GM12872 (cell line): ENCODE data around the gene DCC.

Experiments
- CTCF ChIP-seq: IDR thresholded peaks from 3 replicates; pipeline ENCODE4 v1.5.1; 2011; ENCODE audit warnings: low read depth, mild to moderate bottlenecking, low read length, moderate library complexity; ENCODE audit not compliant: insufficient read depth

The DCC gene

GRCh38 chr18:52376104-52376503 is 36.1 kb downstream of the DCC start:
- no peak for TF ChIP-seq CTCF

DNA sequence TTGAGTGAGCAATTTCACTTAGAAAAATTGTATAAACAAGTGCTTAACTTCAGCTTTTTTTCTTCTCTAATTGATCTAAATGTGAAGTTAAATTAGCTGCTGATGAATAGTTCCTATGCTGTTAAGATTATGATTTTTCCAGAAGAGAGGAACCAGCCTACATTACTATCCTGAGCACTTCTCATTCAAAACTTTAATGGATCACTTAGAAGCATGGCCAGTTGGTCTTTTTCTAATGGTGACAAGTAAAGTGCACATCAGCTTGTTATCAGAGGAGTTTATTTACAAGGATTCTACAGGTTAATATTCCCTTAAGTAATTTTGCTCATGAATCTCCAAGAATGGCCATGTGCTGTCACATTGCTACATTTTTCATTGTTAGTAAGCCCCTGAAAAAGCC is 37.1 kb downstream of the DCC start:
- TF ChIP-seq CTCF: no peak

GRCh38 chr18:52386306-52386705 is 46.3 kb downstream of the DCC start:
- TF ChIP-seq CTCF: no peak

DNA sequence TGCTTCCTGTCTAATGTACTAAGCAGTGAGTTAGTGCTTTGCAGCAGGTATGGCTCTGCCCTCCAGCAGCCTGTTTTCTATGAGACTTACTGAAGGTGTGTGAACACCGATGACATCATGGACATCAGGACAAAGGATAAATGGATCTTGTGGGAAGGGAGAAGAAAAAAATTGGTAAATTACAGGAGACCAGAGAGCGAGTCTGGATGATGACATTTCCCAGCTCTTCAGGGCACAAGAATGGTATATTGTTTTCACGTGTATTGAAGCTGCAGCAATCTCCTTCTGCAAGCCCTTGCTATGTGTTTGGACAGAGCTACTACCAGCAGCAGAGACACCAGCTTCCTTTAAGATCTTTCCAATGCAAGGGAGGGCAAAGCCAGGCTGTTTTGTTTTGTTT is 47.2 kb downstream of the DCC start:
- no peak for TF ChIP-seq CTCF

- TF ChIP-seq CTCF: no peak
Measured at GRCh38 chr18:52391810-52392559, 52.0 kb downstream of the DCC start.

DNA sequence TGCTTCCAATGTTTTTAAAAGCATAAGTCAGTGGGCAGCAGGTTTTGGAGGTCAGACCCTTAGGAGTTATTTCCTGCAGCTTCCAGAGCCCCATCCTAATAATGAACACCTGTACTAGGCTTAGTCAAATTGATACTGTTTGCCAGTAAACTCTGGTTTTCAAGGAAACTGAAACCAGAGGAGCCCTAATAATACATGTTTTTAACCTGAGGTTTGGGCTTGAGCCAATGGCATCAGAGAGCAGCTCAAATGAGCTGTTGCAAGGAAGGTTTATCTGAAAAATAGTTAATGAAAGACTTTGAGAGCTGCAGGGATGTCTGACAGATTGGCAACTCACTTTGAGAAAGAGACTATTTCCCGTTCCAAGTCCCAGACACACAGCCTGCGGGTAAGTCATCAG is 54.6 kb downstream of the DCC start:
- TF ChIP-seq CTCF: no peak

GRCh38 chr18:52395146-52395852 is 55.3 kb downstream of the DCC start:
- TF ChIP-seq CTCF: no peak
